Prostate gland (tissue), 2 donors: ENCODE results near the gene IGSF11. TPM values are rescaled to one million over a fixed set of nuclear protein-coding genes. Genes with fewer than 3 reads are reported as not detected.
A peak's percentile ranks its signal among the peaks of the same experiment; 100 is the strongest.

ENCODE experiments used
- DNase-seq: peaks from one replicate; pipeline ENCODE4 v3.0.0-alpha.2; 2019; ENCODE audit warnings: low spot score
- H3K27ac ChIP-seq, 2 donors: fragments of 200-600 bp; sonication (generic); 2 replicates each; pipeline ENCODE4 v1.5.1; 2017 to 2019
- H3K27me3 ChIP-seq: fragments of 200-600 bp; sonication (generic); replicated peaks from 2 replicates; pipeline ENCODE4 v1.5.1; 2019; ENCODE audit not compliant: insufficient read depth
- H3K36me3 ChIP-seq, 2 donors: fragments of 200-600 bp; sonication (generic); 1 replicate in 1 of 2; 2 replicates in 1 of 2; pipeline versions ENCODE4 v1.5.1 to v1.8.1; 2017 to 2019
- H3K4me1 ChIP-seq: fragments of 200-600 bp; sonication (generic); replicated peaks from 2 replicates; pipeline ENCODE4 v1.5.1; 2019
- H3K4me3 ChIP-seq, 2 donors: fragments of 200-600 bp; sonication (generic); 2 replicates each; pipeline ENCODE4 v1.5.1; 2017 to 2019
- H3K9me3 ChIP-seq: fragments of 200-600 bp; sonication (generic); 2 replicates; pipeline ENCODE4 v1.5.1; 2017
- CTCF ChIP-seq, 4 experiments: fragments of 200-600 bp in 2 of 4; fragments of 450-650 bp in 2 of 4; sonication (generic) in 2 of 4; IDR thresholded peaks; 1 replicate in 3 of 4; 2 replicates in 1 of 4; pipeline ENCODE4 v1.5.1; 2016 to 2019; ENCODE audit warnings: antibody characterized with exemption in 4 of 4, mild to moderate bottlenecking in 2 of 4, moderate library complexity in 2 of 4
- POLR2A ChIP-seq: fragments of 450-650 bp; IDR thresholded peaks from one replicate; pipeline ENCODE4 v1.6.1; 2016; ENCODE audit warnings: antibody characterized with exemption, mild to moderate bottlenecking
- POLR2AphosphoS5 ChIP-seq: sonication (generic); formaldehyde crosslinking; IDR thresholded peaks from one replicate; pipeline ENCODE4 v1.6.1; 2017; ENCODE audit warnings: antibody characterized with exemption
- WGBS: methylation state at CpG from one replicate; pipeline ENCODE4 v1.1.5; 2018; 5-methylcytosine and 5-hydroxymethylcytosine counted together
- intact Hi-C: fragments of 100-400 bp; cut with DNase I; formaldehyde crosslinking; loops from one replicate; pipeline ENCODE4 v1.14.2; 2022
- total RNA-seq, 2 donors: library from RNA; depleted of rRNA; stranded (reverse); fragments of >200 nt; gene quantifications; one replicate each; pipeline ENCODE4 v1.1.0, GENCODE V29; 2016

Gene IGSF11
- total RNA-seq, 2 donors from 2014 or later = 0.46 to 30.9 TPM

- no peaks in the 10 kb centered on the region for H3K27me3 ChIP-seq
- intact Hi-C loops = no loop called here
- H3K4me1 ChIP-seq = no peaks in the 10 kb centered on the region
- no peak for DNase-seq
- 56% methylated on average over 1 of the region's 1 CpG for WGBS
- no peak overlapping the region for H3K27ac ChIP-seq
- H3K9me3 ChIP-seq = no peaks in the 10 kb centered on the region
- H3K36me3 ChIP-seq = no peaks in the 10 kb centered on the region
- TF ChIP-seq CTCF (IDR thresholded peaks at IDR 0.05) (no peak), POLR2AphosphoS5 (no peak), POLR2A (no peak)
- H3K4me3 ChIP-seq = no peak overlapping the region
Measured at GRCh38 chr3:119063471-119063870, 28.8 kb upstream of the IGSF11 start.

- no peak for DNase-seq
- Histone ChIP-seq H3K27ac (no peak overlapping the region), H3K27me3 (no peaks in the 10 kb centered on the region), H3K36me3 (no peaks in the 10 kb centered on the region), H3K4me1 (no peaks in the 10 kb centered on the region), H3K9me3 (no peaks in the 10 kb centered on the region), H3K4me3 (no peak overlapping the region)
- no peak for TF ChIP-seq POLR2AphosphoS5
- TF ChIP-seq CTCF (IDR thresholded peaks at IDR 0.05) = no peak
- TF ChIP-seq POLR2A = no peak
- WGBS = 84% methylated on average over 2 of the region's 2 CpGs
- intact Hi-C loops = no loop called here
Measured at GRCh38 chr3:119062892-119063291, 28.2 kb upstream of the IGSF11 start.

GRCh38 chr3:119044593-119044992 is 9.9 kb upstream of the IGSF11 start:
- Histone ChIP-seq H3K4me3 (no peak overlapping the region), H3K36me3 (no peaks in the 10 kb centered on the region), H3K9me3 (no peaks in the 10 kb centered on the region), H3K4me1 (no peaks in the 10 kb centered on the region), H3K27me3 (peaks cover under 1% of the 10 kb centered on the region), H3K27ac (no peak overlapping the region)
- intact Hi-C loops = no loop called here
- no peak for DNase-seq
- 79% methylated on average over 2 of the region's 2 CpGs for WGBS
- TF ChIP-seq POLR2A (no peak), POLR2AphosphoS5 (no peak), CTCF (IDR thresholded peaks at IDR 0.05) (no peak)

GRCh38 chr3:119042162-119042561 is 7.5 kb upstream of the IGSF11 start:
- intact Hi-C loops = no loop called here
- no peaks in the 10 kb centered on the region for H3K36me3 ChIP-seq
- 64% methylated on average over 2 of the region's 2 CpGs for WGBS
- H3K9me3 ChIP-seq = no peaks in the 10 kb centered on the region
- no peak for TF ChIP-seq POLR2AphosphoS5
- H3K4me1 ChIP-seq = no peaks in the 10 kb centered on the region
- no peak for DNase-seq
- H3K27ac ChIP-seq = no peak overlapping the region
- peaks cover 3% of the 10 kb centered on the region for H3K27me3 ChIP-seq
- no peak overlapping the region for H3K4me3 ChIP-seq

GRCh38 chr3:119035014-119035346 is 334 bp upstream of the IGSF11 start:
- WGBS = 3% methylated on average over 17 of the region's 18 CpGs
- no peak for TF ChIP-seq POLR2A
- TF ChIP-seq CTCF (IDR thresholded peaks at IDR 0.05) = no peak
- TF ChIP-seq POLR2AphosphoS5 = no peak
- intact Hi-C loops = loop anchor here (10.0 kb wide), 1 partner anchor 150 kb away; no protein-coding TSS in a partner anchor

More at GRCh38 chr3:119035014-119035346, 334 bp upstream of the IGSF11 start:
- H3K4me3 ChIP-seq = peak overlapping the region; percentile 43 to 53
- H3K27me3 ChIP-seq = peaks cover 3% of the 10 kb centered on the region
- H3K27ac ChIP-seq = no peak overlapping the region
- H3K36me3 ChIP-seq = no peaks in the 10 kb centered on the region
- H3K9me3 ChIP-seq = no peaks in the 10 kb centered on the region
- H3K4me1 ChIP-seq = peaks cover 2% of the 10 kb centered on the region
- no peak for DNase-seq
